SU-DHL-6 (cell line): Measurements from ENCODE around the gene DLX5.

Experiments
- H2AFZ ChIP-seq: fragments of 200-600 bp; sonication (generic); 2 replicates; pipeline ENCODE4 v1.6.1; 2014; ENCODE audit warnings: low read depth, mild to moderate bottlenecking, moderate library complexity, mixed read lengths, antibody characterized with exemption, low read length; ENCODE audit not compliant: severe bottlenecking
- H3F3A ChIP-seq: fragments of 200-600 bp; shearing (Covaris generic); 2 replicates; pipeline ENCODE4 v1.6.0; 2016; ENCODE audit warnings: antibody characterized with exemption, mild to moderate bottlenecking; ENCODE audit not compliant: insufficient read depth
- H3K27ac ChIP-seq: fragments of 200-600 bp; sonication (generic); 2 replicates; pipeline ENCODE4 v1.5.1; 2016; ENCODE audit warnings: low read depth, mild to moderate bottlenecking, low read length, moderate library complexity, mixed read lengths
- H3K27me3 ChIP-seq: fragments of 200-600 bp; sonication (generic), shearing (Covaris generic); 2 replicates; pipeline ENCODE4 v1.6.0; 2014; ENCODE audit warnings: mild to moderate bottlenecking, low read length
- H3K36me3 ChIP-seq: fragments of 200-600 bp; sonication (generic); 2 replicates; pipeline ENCODE4 v1.6.1; 2014; ENCODE audit warnings: mild to moderate bottlenecking, low read length, mixed read lengths
- H3K4me2 ChIP-seq: fragments of 300-600, 200-600 bp; shearing (Covaris generic), sonication (generic); 2 replicates; pipeline ENCODE4 v1.6.0; 2014; ENCODE audit warnings: low read length, low read depth, mild to moderate bottlenecking; ENCODE audit not compliant: poor library complexity, severe bottlenecking
- H3K4me3 ChIP-seq: fragments of 200-600 bp; sonication (generic); 2 replicates; pipeline ENCODE4 v1.5.1; 2014; ENCODE audit warnings: antibody characterized with exemption, low read length, mild to moderate bottlenecking, mixed read lengths; ENCODE audit not compliant: insufficient read depth, poor library complexity, severe bottlenecking
- H3K79me2 ChIP-seq: fragments of 200-600 bp; sonication (generic); 2 replicates; pipeline ENCODE4 v1.6.1; 2014; ENCODE audit warnings: mild to moderate bottlenecking, low read length, moderate library complexity; ENCODE audit not compliant: insufficient read depth
- H3K9ac ChIP-seq: fragments of 200-600 bp; sonication (generic); 2 replicates; pipeline ENCODE4 v1.7.0; 2014; ENCODE audit warnings: mild to moderate bottlenecking, low read length
- H3K9me2 ChIP-seq: fragments of 200-600 bp; sonication (generic); replicated peaks from 2 replicates; pipeline ENCODE4 v1.6.1; 2014; ENCODE audit warnings: low read length; ENCODE audit not compliant: insufficient read depth
- H3K9me3 ChIP-seq: fragments of 200-600 bp; sonication (generic); 2 replicates; pipeline ENCODE4 v1.6.1; 2014; ENCODE audit warnings: low read length, mixed read lengths; ENCODE audit not compliant: insufficient read depth
- H4K20me1 ChIP-seq: fragments of 200-600 bp; sonication (generic); 2 replicates; pipeline ENCODE4 v1.6.1; 2014; ENCODE audit warnings: low read depth, mild to moderate bottlenecking, antibody characterized with exemption, low read length, moderate library complexity, mixed read lengths
- EZH2phosphoT487 ChIP-seq: fragments of 200-600 bp; sonication (generic), shearing (Covaris generic); conservative IDR thresholded peaks from 2 replicates; pipeline ENCODE4 v1.6.1; 2018; ENCODE audit warnings: mild to moderate bottlenecking, antibody characterized with exemption, low read length, moderate library complexity, mixed read lengths
- TF ChIP-seq, protein P1 (sequence below): fragments of 200-600 bp; sonication (generic); IDR thresholded peaks from one replicate; pipeline ENCODE4 v1.5.1; 2017; ENCODE audit warnings: antibody characterized with exemption, mild to moderate bottlenecking, low read length, moderate library complexity; ENCODE audit not compliant: insufficient read depth, poor library complexity, severe bottlenecking

DLX5 gene

DNA sequence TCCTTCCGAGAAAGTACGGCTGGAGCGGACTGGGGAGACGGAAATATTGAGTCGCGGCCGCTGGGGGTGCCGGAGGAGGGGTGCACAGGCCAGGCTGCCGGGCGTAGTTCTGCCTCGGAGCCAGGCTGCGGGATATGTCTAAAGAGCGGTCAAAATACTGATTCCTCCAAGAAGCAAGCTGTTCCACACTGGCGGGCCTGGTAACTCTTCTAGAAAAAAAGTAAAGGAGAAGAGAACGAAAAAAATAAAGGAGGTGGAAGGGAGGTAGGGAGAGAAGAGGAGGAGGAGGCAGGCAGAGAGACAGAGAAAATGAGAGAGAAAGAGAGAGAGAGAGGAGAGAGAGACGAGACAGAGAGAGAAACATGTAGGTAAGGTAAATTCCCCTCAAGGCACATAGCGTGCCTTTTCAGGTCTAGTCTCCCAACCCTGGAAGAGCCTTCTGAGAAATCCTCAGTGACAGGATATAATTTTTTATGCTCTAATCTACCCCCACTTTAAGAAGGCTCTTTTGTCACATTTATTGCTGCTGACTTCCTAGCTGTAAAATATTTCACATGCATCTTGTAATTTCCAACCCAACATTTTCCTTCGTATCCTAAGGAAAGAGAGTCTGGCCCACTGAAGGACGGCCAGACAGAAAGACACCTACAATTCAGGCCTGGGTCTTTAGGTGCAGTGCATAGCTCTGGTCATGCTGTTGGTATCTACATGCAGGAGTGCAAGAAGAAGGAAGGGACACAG is 5.7 kb downstream of the DLX5 start:
- Histone ChIP-seq H3K79me2 (no peaks in the 10 kb centered on the region), H3K27me3 (no peaks in the 10 kb centered on the region), H3F3A (no peaks in the 10 kb centered on the region), H2AFZ (no peak overlapping the region), H3K27ac (no peak overlapping the region), H3K4me2 (no peak overlapping the region), H3K4me3 (no peak overlapping the region), H4K20me1 (0 out of 2 replicates have a peak, but pooled peaks cover 4% of the 10 kb centered on the region), H3K9ac (no peak overlapping the region), H3K36me3 (no peaks in the 10 kb centered on the region), H3K9me2 (no peaks in the 10 kb centered on the region), H3K9me3 (no peaks in the 10 kb centered on the region)
- no peak for TF ChIP-seq EZH2phosphoT487
- TF ChIP-seq, protein P1, sequence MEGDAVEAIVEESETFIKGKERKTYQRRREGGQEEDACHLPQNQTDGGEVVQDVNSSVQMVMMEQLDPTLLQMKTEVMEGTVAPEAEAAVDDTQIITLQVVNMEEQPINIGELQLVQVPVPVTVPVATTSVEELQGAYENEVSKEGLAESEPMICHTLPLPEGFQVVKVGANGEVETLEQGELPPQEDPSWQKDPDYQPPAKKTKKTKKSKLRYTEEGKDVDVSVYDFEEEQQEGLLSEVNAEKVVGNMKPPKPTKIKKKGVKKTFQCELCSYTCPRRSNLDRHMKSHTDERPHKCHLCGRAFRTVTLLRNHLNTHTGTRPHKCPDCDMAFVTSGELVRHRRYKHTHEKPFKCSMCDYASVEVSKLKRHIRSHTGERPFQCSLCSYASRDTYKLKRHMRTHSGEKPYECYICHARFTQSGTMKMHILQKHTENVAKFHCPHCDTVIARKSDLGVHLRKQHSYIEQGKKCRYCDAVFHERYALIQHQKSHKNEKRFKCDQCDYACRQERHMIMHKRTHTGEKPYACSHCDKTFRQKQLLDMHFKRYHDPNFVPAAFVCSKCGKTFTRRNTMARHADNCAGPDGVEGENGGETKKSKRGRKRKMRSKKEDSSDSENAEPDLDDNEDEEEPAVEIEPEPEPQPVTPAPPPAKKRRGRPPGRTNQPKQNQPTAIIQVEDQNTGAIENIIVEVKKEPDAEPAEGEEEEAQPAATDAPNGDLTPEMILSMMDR, result no peak

GRCh38 chr7:97018126-97018601 is 6.5 kb downstream of the DLX5 start:
- Histone ChIP-seq H3K36me3 (no peaks in the 10 kb centered on the region), H3K79me2 (no peaks in the 10 kb centered on the region), H3K4me3 (no peak overlapping the region), H3K4me2 (no peak overlapping the region), H3K9me2 (no peaks in the 10 kb centered on the region), H3F3A (no peaks in the 10 kb centered on the region), H4K20me1 (0 out of 2 replicates have a peak, but pooled peaks cover 4% of the 10 kb centered on the region), H3K27ac (no peak overlapping the region), H3K9ac (no peak overlapping the region), H3K9me3 (no peaks in the 10 kb centered on the region), H3K27me3 (no peaks in the 10 kb centered on the region), H2AFZ (no peak overlapping the region)
- TF ChIP-seq, protein P1, result no peak

GRCh38 chr7:97017192-97018125 is 7.2 kb downstream of the DLX5 start:
- Histone ChIP-seq H3F3A (no peaks in the 10 kb centered on the region), H3K4me2 (no peak overlapping the region), H3K27ac (no peak overlapping the region), H2AFZ (no peak overlapping the region), H3K9me3 (no peaks in the 10 kb centered on the region), H3K4me3 (no peak overlapping the region), H4K20me1 (0 out of 2 replicates have a peak, but pooled peaks cover 4% of the 10 kb centered on the region), H3K79me2 (no peaks in the 10 kb centered on the region), H3K36me3 (no peaks in the 10 kb centered on the region), H3K27me3 (no peaks in the 10 kb centered on the region), H3K9ac (no peak overlapping the region), H3K9me2 (no peaks in the 10 kb centered on the region)
- no peak for TF ChIP-seq EZH2phosphoT487
- TF ChIP-seq, protein P1, result no peak
